Suprapubic skin (tissue), 4 donors: ENCODE results near the gene LMBR1. TPM values are rescaled to one million over a fixed set of nuclear protein-coding genes. Genes with fewer than 3 reads are reported as not detected.

Source experiments
- DNase-seq, 2 donors: peaks; one replicate each; pipeline ENCODE4 v3.0.0-alpha.2; 2019; ENCODE audit warnings: low spot score in 2 of 2
- H3K27ac ChIP-seq: fragments of 200-600 bp; sonication (generic); one replicate; pipeline ENCODE4 v1.5.1; 2019
- H3K27me3 ChIP-seq: fragments of 200-600 bp; sonication (generic); one replicate; pipeline ENCODE4 v1.5.1; 2019
- H3K36me3 ChIP-seq: fragments of 200-600 bp; sonication (generic); one replicate; pipeline ENCODE4 v1.5.1; 2019
- H3K4me1 ChIP-seq: fragments of 200-600 bp; sonication (generic); one replicate; pipeline ENCODE4 v1.5.1; 2019
- H3K4me3 ChIP-seq: fragments of 200-600 bp; sonication (generic); one replicate; pipeline ENCODE4 v1.5.1; 2019; ENCODE audit warnings: mild to moderate bottlenecking
- H3K9me3 ChIP-seq: fragments of 200-600 bp; sonication (generic); one replicate; pipeline ENCODE4 v1.5.1; 2019
- CTCF ChIP-seq, 2 donors: fragments of 200-600 bp in 1 of 2; fragments of 450-650 bp in 1 of 2; sonication (generic) in 1 of 2; IDR thresholded peaks; one replicate each; pipeline ENCODE4 v1.5.1; 2016 to 2019; ENCODE audit warnings: antibody characterized with exemption in 2 of 2, mild to moderate bottlenecking in 1 of 2, moderate library complexity in 1 of 2
- EP300 ChIP-seq: sonication (generic); formaldehyde crosslinking; IDR thresholded peaks from one replicate; pipeline ENCODE4 v1.6.1; 2017; ENCODE audit warnings: antibody characterized with exemption
- POLR2A ChIP-seq, 2 donors: fragments of 450-650 bp; IDR thresholded peaks; one replicate each; pipeline ENCODE4 v1.6.1; 2017; ENCODE audit warnings: antibody characterized with exemption in 2 of 2, mild to moderate bottlenecking in 2 of 2, moderate library complexity in 2 of 2
- POLR2AphosphoS5 ChIP-seq, 3 donors: sonication (generic); formaldehyde crosslinking; IDR thresholded peaks; one replicate each; pipeline ENCODE4 v1.6.1; 2017; ENCODE audit warnings: antibody characterized with exemption in 3 of 3
- WGBS: methylation state at CpG from one replicate; pipeline ENCODE4 v1.1.5; 2018; 5-methylcytosine and 5-hydroxymethylcytosine counted together
- total RNA-seq, 4 donors: library from RNA; depleted of rRNA; stranded (reverse); fragments of >200 nt; gene quantifications; one replicate each; pipeline ENCODE4 v1.1.0, GENCODE V29; 2016

The LMBR1 gene
- total RNA-seq, 4 donors from 2014 or later, result 48.7 to 104 (median 59.1) TPM

DNA sequence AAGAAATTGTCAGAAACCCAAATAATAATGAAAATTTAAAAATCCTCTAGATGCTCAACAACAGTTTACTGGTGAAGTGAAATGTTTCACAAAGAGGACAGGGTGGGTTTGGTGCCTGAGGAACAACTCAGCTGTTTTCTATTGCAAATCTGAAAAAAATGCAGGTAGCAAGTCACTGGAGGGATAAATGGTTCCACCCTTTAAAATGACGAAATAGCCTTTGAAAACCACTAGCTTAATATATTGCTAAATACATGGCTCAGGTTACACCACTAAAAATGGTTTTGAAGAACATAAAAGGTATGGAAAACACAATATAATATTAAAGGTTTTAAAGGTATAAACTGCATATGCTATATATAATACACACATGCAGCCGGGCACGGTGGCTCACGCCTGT is 69.5 kb downstream of the LMBR1 start:
- WGBS, result 99% methylated on average over 4 of the region's 4 CpGs
- H3K27ac ChIP-seq, result no peak overlapping the region
- H3K4me1 ChIP-seq, result no peaks in the 10 kb centered on the region
- H3K36me3 ChIP-seq, result peaks cover 9% of the 10 kb centered on the region
- no peaks in the 10 kb centered on the region for H3K9me3 ChIP-seq
- DNase-seq, result no peak
- no peak overlapping the region for H3K4me3 ChIP-seq
- H3K27me3 ChIP-seq, result no peaks in the 10 kb centered on the region
- no peak for TF ChIP-seq EP300
- no peak for TF ChIP-seq CTCF (IDR thresholded peaks at IDR 0.05)
- TF ChIP-seq POLR2AphosphoS5 (IDR thresholded peaks at IDR 0.05), result no peak
- TF ChIP-seq POLR2A (IDR thresholded peaks at IDR 0.05), result no peak

- Histone ChIP-seq H3K4me1 (no peaks in the 10 kb centered on the region), H3K4me3 (no peak overlapping the region), H3K27ac (no peak overlapping the region), H3K9me3 (no peaks in the 10 kb centered on the region), H3K27me3 (no peaks in the 10 kb centered on the region), H3K36me3 (peaks cover 6% of the 10 kb centered on the region)
- no peak for DNase-seq
- 87% methylated on average over 7 of the region's 8 CpGs for WGBS
- no peak for TF ChIP-seq POLR2AphosphoS5 (IDR thresholded peaks at IDR 0.05)
- TF ChIP-seq EP300, result no peak
- TF ChIP-seq CTCF (IDR thresholded peaks at IDR 0.05), result no peak
- TF ChIP-seq POLR2A (IDR thresholded peaks at IDR 0.05), result no peak
Measured at GRCh38 chr7:156820445-156821063, 72.4 kb downstream of the LMBR1 start.

- H3K4me1 ChIP-seq, result no peaks in the 10 kb centered on the region
- WGBS, result 87% methylated on average over 5 of the region's 5 CpGs
- no peaks in the 10 kb centered on the region for H3K27me3 ChIP-seq
- H3K27ac ChIP-seq, result no peak overlapping the region
- H3K36me3 ChIP-seq, result peaks cover 7% of the 10 kb centered on the region
- DNase-seq, result no peak
- no peaks in the 10 kb centered on the region for H3K9me3 ChIP-seq
- H3K4me3 ChIP-seq, result no peak overlapping the region
- TF ChIP-seq POLR2A (IDR thresholded peaks at IDR 0.05), result no peak
- no peak for TF ChIP-seq EP300
- TF ChIP-seq POLR2AphosphoS5 (IDR thresholded peaks at IDR 0.05), result no peak
- no peak for TF ChIP-seq CTCF (IDR thresholded peaks at IDR 0.05)
Measured at GRCh38 chr7:156819733-156820295, 73.2 kb downstream of the LMBR1 start.

DNA sequence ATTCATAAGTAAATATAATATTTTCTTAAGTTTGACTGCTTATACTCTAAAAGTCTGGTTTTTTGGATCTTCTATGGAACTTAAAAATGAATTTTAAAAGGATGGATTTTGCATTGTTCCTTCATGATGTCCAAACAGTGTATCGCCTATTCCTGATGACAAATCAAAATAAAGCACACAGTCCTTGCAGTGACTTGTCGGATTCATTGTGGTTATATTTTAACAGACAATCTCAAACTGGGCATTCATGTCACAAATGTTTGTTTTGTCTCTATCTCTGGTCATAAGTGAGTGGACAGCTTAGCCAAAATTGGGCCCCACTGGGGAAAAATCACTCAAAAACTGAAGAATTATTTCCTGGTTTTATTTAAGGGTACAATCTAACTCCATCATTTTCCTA is 74.8 kb downstream of the LMBR1 start:
- DNase-seq, result no peak

More for the DNA sequence above, 74.8 kb downstream of the LMBR1 start:
- no peaks in the 10 kb centered on the region for H3K27me3 ChIP-seq
- no peak for TF ChIP-seq POLR2A (IDR thresholded peaks at IDR 0.05)
- no peak for TF ChIP-seq CTCF (IDR thresholded peaks at IDR 0.05)
- no peak for TF ChIP-seq POLR2AphosphoS5 (IDR thresholded peaks at IDR 0.05)
- TF ChIP-seq EP300, result no peak
- H3K4me3 ChIP-seq, result no peak overlapping the region
- WGBS, result 98% methylated on average over 2 of the region's 2 CpGs
- no peak overlapping the region for H3K27ac ChIP-seq
- peaks cover 10% of the 10 kb centered on the region for H3K36me3 ChIP-seq
- H3K9me3 ChIP-seq, result no peaks in the 10 kb centered on the region
- no peaks in the 10 kb centered on the region for H3K4me1 ChIP-seq
